Gastroesophageal sphincter (tissue), 4 donors: ENCODE measurements around the gene SEH1L. TPM values are rescaled to one million over a fixed set of nuclear protein-coding genes. Genes with fewer than 3 reads are reported as not detected.

Source experiments
- ATAC-seq: fragments of 150-250 bp; one replicate; pipeline ENCODE4 v1.9.1; 2016; ENCODE audit warnings: mild to moderate bottlenecking, moderate library complexity
- H3K27ac ChIP-seq, 4 donors: fragments of 200-600 bp; sonication (generic) in 3 of 4; 1 replicate in 3 of 4; 2 replicates in 1 of 4; pipeline ENCODE4 v1.5.1; 2016 to 2019
- H3K27me3 ChIP-seq: fragments of 200-600 bp; sonication (generic); one replicate; pipeline ENCODE4 v1.5.1; 2019
- H3K36me3 ChIP-seq, 2 donors: fragments of 200-600 bp; sonication (generic); one replicate each; pipeline ENCODE4 v1.5.1; 2019; ENCODE audit warnings: control low read depth in 1 of 2
- H3K4me1 ChIP-seq, 3 donors: fragments of 200-600 bp; sonication (generic); 1 replicate in 2 of 3; 2 replicates in 1 of 3; pipeline ENCODE4 v1.5.1; 2016 to 2019; ENCODE audit warnings: control low read depth in 2 of 3
- H3K4me3 ChIP-seq, 2 donors: fragments of 200-600 bp; sonication (generic); one replicate each; pipeline ENCODE4 v1.5.1; 2019; ENCODE audit warnings: mild to moderate bottlenecking in 1 of 2, moderate library complexity in 1 of 2
- H3K9me3 ChIP-seq, 3 donors: fragments of 200-600 bp; sonication (generic); one replicate each; pipeline ENCODE4 v1.5.1; 2017 to 2019; ENCODE audit warnings: control low read depth in 2 of 3
- EP300 ChIP-seq: sonication (generic); formaldehyde crosslinking; IDR thresholded peaks from one replicate; pipeline ENCODE4 v1.6.1; 2017; ENCODE audit warnings: antibody characterized with exemption, mild to moderate bottlenecking
- POLR2A ChIP-seq, 2 donors: fragments of 450-650 bp; IDR thresholded peaks; one replicate each; pipeline ENCODE4 v1.6.1; 2017; ENCODE audit warnings: antibody characterized with exemption in 2 of 2, mild to moderate bottlenecking in 2 of 2, moderate library complexity in 1 of 2
- POLR2AphosphoS5 ChIP-seq: sonication (generic); formaldehyde crosslinking; IDR thresholded peaks from one replicate; pipeline ENCODE4 v1.6.1; 2017; ENCODE audit warnings: antibody characterized with exemption
- WGBS, 2 donors: methylation state at CpG; one replicate each; pipeline ENCODE4 v1.1.5; 2018; ENCODE audit warnings: low coverage in 1 of 2; 5-methylcytosine and 5-hydroxymethylcytosine counted together
- total RNA-seq, 4 donors: library from RNA; depleted of rRNA; stranded (reverse); fragments of >200 nt; gene quantifications; one replicate each; pipeline ENCODE4 v1.1.0, GENCODE V29; 2016
- TF ChIP-seq, protein P1 (sequence below), 4 experiments: fragments of 200-600 bp in 2 of 4; fragments of 450-650 bp in 2 of 4; sonication (generic) in 1 of 4; IDR thresholded peaks; one replicate each; pipeline ENCODE4 v1.5.1; 2017 to 2019; ENCODE audit warnings: antibody characterized with exemption in 4 of 4, mild to moderate bottlenecking in 2 of 4, moderate library complexity in 2 of 4

The SEH1L gene
- total RNA-seq, 4 donors from 2014 or later, result 27.4 to 36.2 (median 28.3) TPM

DNA sequence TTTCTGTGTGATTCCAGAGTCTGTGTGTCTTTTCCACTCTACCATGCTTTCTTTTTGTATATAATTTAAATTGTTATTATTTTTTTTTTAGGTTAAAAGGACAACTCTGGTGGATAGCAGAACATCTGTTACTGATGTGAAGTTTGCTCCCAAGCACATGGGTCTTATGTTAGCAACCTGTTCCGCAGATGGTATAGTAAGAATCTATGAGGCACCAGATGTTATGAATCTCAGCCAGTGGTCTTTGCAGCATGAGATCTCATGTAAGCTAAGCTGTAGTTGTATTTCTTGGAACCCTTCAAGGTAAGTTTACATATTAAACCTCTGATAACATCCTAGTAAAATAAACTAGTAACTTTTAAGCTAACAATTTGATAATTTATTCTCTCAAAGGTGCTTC is 15.3 kb downstream of the SEH1L start:
- Histone ChIP-seq H3K27me3 (no peaks in the 10 kb centered on the region), H3K36me3 (peaks cover 4 to 64% of the 10 kb centered on the region in 2 donors), H3K27ac (no peak overlapping the region), H3K9me3 (no peaks in the 10 kb centered on the region), H3K4me3 (no peak overlapping the region), H3K4me1 (no peaks in the 10 kb centered on the region)
- WGBS, 2 donors, result 93% methylated on average over 1 of the region's 1 CpG; no CpG with 5 or more reads in 1 of the 2 donors
- ATAC-seq, result no peak
- TF ChIP-seq, protein P1, sequence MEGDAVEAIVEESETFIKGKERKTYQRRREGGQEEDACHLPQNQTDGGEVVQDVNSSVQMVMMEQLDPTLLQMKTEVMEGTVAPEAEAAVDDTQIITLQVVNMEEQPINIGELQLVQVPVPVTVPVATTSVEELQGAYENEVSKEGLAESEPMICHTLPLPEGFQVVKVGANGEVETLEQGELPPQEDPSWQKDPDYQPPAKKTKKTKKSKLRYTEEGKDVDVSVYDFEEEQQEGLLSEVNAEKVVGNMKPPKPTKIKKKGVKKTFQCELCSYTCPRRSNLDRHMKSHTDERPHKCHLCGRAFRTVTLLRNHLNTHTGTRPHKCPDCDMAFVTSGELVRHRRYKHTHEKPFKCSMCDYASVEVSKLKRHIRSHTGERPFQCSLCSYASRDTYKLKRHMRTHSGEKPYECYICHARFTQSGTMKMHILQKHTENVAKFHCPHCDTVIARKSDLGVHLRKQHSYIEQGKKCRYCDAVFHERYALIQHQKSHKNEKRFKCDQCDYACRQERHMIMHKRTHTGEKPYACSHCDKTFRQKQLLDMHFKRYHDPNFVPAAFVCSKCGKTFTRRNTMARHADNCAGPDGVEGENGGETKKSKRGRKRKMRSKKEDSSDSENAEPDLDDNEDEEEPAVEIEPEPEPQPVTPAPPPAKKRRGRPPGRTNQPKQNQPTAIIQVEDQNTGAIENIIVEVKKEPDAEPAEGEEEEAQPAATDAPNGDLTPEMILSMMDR (IDR thresholded peaks at IDR 0.05), result no peak
- TF ChIP-seq POLR2A (IDR thresholded peaks at IDR 0.05) (no peak), EP300 (no peak), POLR2AphosphoS5 (no peak)

DNA sequence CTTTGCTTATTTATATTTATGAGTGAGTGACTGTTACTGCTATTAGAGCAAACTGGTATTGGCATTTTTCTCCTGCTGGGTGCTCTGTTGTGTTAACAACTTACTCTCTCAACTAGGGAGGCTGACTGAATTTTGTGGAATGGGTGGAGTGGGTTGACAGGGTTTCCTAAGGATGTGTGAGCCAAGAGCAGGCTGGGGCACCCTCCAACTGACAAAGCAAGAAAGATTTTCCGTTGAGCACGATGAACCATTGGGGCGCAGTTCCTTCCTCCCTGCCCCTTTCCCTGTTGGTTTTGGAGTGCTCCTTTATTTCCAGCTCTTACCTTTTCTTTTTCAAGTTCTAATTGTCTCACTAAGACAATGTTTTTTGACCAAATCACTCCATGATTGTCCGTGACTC is 20.3 kb downstream of the SEH1L start:
- peaks cover 0 to 76% of the 10 kb centered on the region in 2 donors for H3K36me3 ChIP-seq
- H3K4me1 ChIP-seq, result no peaks in the 10 kb centered on the region
- 91 to 100% methylated on average over 1 to 4 of the region's 4 CpGs for WGBS, 2 donors
- no peaks in the 10 kb centered on the region for H3K27me3 ChIP-seq
- no peak for ATAC-seq
- no peaks in the 10 kb centered on the region for H3K9me3 ChIP-seq
- no peak overlapping the region for H3K27ac ChIP-seq
- no peak overlapping the region for H3K4me3 ChIP-seq
- TF ChIP-seq POLR2A (IDR thresholded peaks at IDR 0.05) (no peak), EP300 (no peak), POLR2AphosphoS5 (no peak)
- TF ChIP-seq, protein P1 (IDR thresholded peaks at IDR 0.05), result no peak

- no peak for ATAC-seq
- Histone ChIP-seq H3K9me3 (no peaks in the 10 kb centered on the region), H3K27ac (no peak overlapping the region), H3K27me3 (no peaks in the 10 kb centered on the region), H3K4me1 (no peaks in the 10 kb centered on the region), H3K4me3 (no peak overlapping the region), H3K36me3 (peaks cover 0 to 76% of the 10 kb centered on the region in 2 donors)
- WGBS, 2 donors, result 85 to 91% methylated on average over 2 to 4 of the region's 6 CpGs
- TF ChIP-seq EP300 (no peak), POLR2AphosphoS5 (no peak), POLR2A (IDR thresholded peaks at IDR 0.05) (no peak)
- TF ChIP-seq, protein P1 (IDR thresholded peaks at IDR 0.05), result no peak
Observed at GRCh38 chr18:12968619-12969018, 20.8 kb downstream of the SEH1L start.

- WGBS, 2 donors, result 88 to 100% methylated on average over 1 to 4 of the region's 4 CpGs
- TF ChIP-seq EP300 (no peak), POLR2A (IDR thresholded peaks at IDR 0.05) (no peak), POLR2AphosphoS5 (no peak)
- TF ChIP-seq, protein P1 (IDR thresholded peaks at IDR 0.05), result no peak
- H3K36me3 ChIP-seq, result peaks cover 0 to 86% of the 10 kb centered on the region in 2 donors
Observed at GRCh38 chr18:12973562-12974213, 25.9 kb downstream of the SEH1L start.

DNA sequence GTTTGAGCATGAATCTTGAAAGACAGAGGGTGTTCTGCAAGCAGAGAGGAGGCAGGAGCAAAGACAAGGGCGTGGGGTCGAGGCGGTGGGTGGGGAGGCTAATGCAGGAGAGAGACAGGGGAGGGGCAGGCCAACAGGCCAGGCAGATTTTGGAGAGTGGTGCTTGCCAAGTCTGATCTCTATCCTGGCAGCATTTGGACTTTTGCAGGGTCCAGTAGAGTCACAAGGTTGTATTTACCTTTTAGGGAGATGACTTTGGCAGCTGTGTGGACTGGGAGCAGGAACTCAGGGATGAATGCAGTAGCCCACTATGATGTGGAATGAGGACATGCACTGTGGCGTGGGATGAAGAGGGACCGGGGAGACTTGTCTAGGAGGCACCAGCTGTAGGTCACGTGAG is 27.7 kb downstream of the SEH1L start:
- no peak for TF ChIP-seq EP300
- TF ChIP-seq POLR2A (IDR thresholded peaks at IDR 0.05), result no peak
- TF ChIP-seq, protein P1 (IDR thresholded peaks at IDR 0.05), result no peak
- TF ChIP-seq POLR2AphosphoS5, result no peak
- H3K27me3 ChIP-seq, result no peaks in the 10 kb centered on the region
- no peak for ATAC-seq
- no peaks in the 10 kb centered on the region for H3K9me3 ChIP-seq
- no peaks in the 10 kb centered on the region for H3K4me1 ChIP-seq
- no peak overlapping the region for H3K4me3 ChIP-seq
- peaks cover 0 to 83% of the 10 kb centered on the region in 2 donors for H3K36me3 ChIP-seq
- 87 to 97% methylated on average over 4 to 6 of the region's 6 CpGs for WGBS, 2 donors
- H3K27ac ChIP-seq, result no peak overlapping the region

More at GRCh38 chr18:12973562-12974213, 25.9 kb downstream of the SEH1L start:
- no peak for ATAC-seq
- H3K9me3 ChIP-seq, result no peaks in the 10 kb centered on the region
- H3K4me1 ChIP-seq, result no peaks in the 10 kb centered on the region
- no peaks in the 10 kb centered on the region for H3K27me3 ChIP-seq
- no peak overlapping the region for H3K4me3 ChIP-seq
- H3K27ac ChIP-seq, result no peak overlapping the region
